IPS-NIHi11 (cell line): Measurements from ENCODE around the gene ZNF175.

Source experiments
- DNase-seq: peaks from one replicate; pipeline ENCODE4 v3.0.0; 2012; ENCODE audit warnings: mixed read lengths, low spot score

ZNF175 gene

GRCh38 chr19:51632126-51632525 is 61.0 kb downstream of the ZNF175 start:
- DNase-seq: no peak

- peak; percentile 25 for DNase-seq
Measured at GRCh38 chr19:51637362-51637978, 66.4 kb downstream of the ZNF175 start.

- DNase-seq: no peak
Measured at GRCh38 chr19:51639916-51640315, 68.8 kb downstream of the ZNF175 start.

GRCh38 chr19:51640386-51640785 is 69.3 kb downstream of the ZNF175 start:
- no peak for DNase-seq

DNA sequence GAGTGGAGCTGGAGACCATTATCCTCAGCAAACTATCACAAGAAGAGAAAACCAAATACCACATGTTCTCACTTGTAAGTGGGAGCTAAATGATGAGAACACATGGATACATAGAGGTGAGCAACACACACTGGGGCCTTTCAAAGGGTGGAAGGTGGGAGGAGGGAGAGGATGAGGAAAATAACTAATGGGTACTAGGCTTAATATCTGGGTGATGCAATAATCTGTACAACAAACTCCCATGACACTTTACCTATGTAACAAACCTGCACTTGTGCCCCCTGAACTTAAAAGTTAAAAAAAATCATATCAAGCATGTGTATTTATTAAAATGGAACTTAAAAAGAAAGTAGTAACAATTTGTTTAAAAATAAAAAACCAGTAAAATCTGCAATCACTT is 70.6 kb downstream of the ZNF175 start:
- no peak for DNase-seq
